Measurements from ENCODE around the gene ELAVL4.
"Not testable (repeated sequence)": the region's sequence is repeated elsewhere in the genome, so short reads cannot be mapped to it uniquely, and the experiment has no call there.

Gene ELAVL4

GRCh38 chr1:50148142-50148923 lies 39.6 kb downstream of the ELAVL4 start:
- Histone ChIP-seq H3K36me3 (ENCODE audit: control insufficient read depth in 2 of 2, insufficient read depth in 2 of 2, low read length in 2 of 2) (no peaks in the 10 kb centered on the region), H3K9ac (ENCODE audit: low read depth in 1 of 2, low read length in 2 of 2) (no peak overlapping the region), H3K4me3 (ENCODE audit: low read length in 2 of 2) (no peak overlapping the region), H3K27ac (ENCODE audit: low read depth in 2 of 2, low read length in 2 of 2) (no peak overlapping the region), H3K27me3 (ENCODE audit: control insufficient read depth in 2 of 2, insufficient read depth in 2 of 2, low read length in 2 of 2) (peaks cover 0 to 1% of the 10 kb centered on the region in 2 donors), H3K9me3 (ENCODE audit: control insufficient read depth in 2 of 2, low read length in 2 of 2) (no peaks in the 10 kb centered on the region), H3K4me1 (ENCODE audit: control insufficient read depth in 2 of 2, insufficient read depth in 2 of 2, low read length in 2 of 2) (no peaks in the 10 kb centered on the region)

DNA sequence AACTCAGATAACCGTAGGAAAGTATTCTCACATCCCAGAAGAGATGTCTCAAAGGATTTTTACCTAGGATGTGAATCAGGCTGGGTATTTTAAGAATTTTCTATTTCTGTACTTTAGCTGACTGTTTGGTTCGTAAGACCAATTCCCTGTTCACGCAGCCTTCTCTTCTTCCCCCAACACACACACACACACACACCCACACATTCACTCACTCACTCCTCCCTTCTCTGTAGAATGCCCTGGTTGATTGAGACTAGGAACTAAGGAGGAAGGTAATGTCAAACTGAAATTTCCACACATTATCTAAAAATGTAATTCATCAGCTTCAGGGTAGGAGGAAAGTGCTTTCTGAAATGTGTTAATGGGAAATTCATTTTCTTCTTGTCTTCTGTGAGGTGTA lies 43.5 kb downstream of the ELAVL4 start:
- H3K9me3 ChIP-seq (ENCODE audit: control insufficient read depth in 2 of 2, low read length in 2 of 2): no peaks in the 10 kb centered on the region
- H3K9ac ChIP-seq (ENCODE audit: low read depth in 1 of 2, low read length in 2 of 2): no peak overlapping the region
- no peak overlapping the region for H3K4me3 ChIP-seq (ENCODE audit: low read length in 2 of 2)
- H3K36me3 ChIP-seq (ENCODE audit: control insufficient read depth in 2 of 2, insufficient read depth in 2 of 2, low read length in 2 of 2): no peaks in the 10 kb centered on the region
- H3K27me3 ChIP-seq (ENCODE audit: control insufficient read depth in 2 of 2, insufficient read depth in 2 of 2, low read length in 2 of 2): peaks cover 0 to 1% of the 10 kb centered on the region in 2 donors
- H3K27ac ChIP-seq (ENCODE audit: low read depth in 2 of 2, low read length in 2 of 2): no peak overlapping the region
- no peaks in the 10 kb centered on the region for H3K4me1 ChIP-seq (ENCODE audit: control insufficient read depth in 2 of 2, insufficient read depth in 2 of 2, low read length in 2 of 2)

- Histone ChIP-seq H3K9ac (ENCODE audit: low read depth in 1 of 2, low read length in 2 of 2) (no peak overlapping the region), H3K4me3 (ENCODE audit: low read length in 2 of 2) (no peak overlapping the region)
Measured at GRCh38 chr1:50155541-50155940, 46.8 kb downstream of the ELAVL4 start.

DNA sequence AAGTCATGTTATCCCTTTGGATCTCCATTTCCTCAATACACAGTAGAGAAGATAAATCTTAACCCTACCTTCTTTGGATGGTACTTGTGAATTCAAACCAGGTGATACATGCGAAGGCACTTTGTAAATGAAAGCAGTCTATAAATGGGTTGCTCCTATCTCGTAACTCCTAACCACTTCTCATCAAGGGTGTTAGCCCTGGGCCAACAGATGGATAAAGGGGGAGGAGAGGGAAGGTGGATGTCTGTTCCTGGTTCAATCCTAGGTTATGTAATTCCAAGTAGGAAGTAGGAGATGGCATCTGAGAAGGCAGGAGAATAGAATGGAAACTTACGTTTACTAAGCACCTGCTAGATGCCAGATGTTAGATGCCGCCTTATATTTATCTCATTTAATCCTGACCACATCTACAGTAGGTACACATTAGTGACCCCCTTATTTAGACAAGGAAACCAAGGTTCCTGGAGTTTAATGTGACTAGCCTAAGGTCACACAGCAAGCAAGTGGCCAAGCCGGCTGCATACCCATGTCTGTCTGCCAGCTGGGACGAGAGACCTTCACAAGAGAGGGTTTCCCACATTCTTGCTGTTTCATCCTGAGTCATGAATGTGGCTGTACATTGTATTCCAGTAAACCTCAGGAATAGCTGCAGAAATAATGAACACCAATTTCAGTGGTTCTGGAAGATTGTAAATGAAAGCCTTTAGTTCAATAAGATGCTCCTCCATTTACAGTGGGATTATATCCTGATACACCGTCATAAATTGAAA lies 47.7 kb downstream of the ELAVL4 start:
- peaks cover 0 to 1% of the 10 kb centered on the region in 2 donors for H3K27me3 ChIP-seq (ENCODE audit: control insufficient read depth in 2 of 2, insufficient read depth in 2 of 2, low read length in 2 of 2)
- no peak overlapping the region for H3K9ac ChIP-seq (ENCODE audit: low read depth in 1 of 2, low read length in 2 of 2)
- no peak overlapping the region for H3K27ac ChIP-seq (ENCODE audit: low read depth in 2 of 2, low read length in 2 of 2)
- H3K4me3 ChIP-seq (ENCODE audit: low read length in 2 of 2): no peak overlapping the region
- H3K4me1 ChIP-seq (ENCODE audit: control insufficient read depth in 2 of 2, insufficient read depth in 2 of 2, low read length in 2 of 2): no peaks in the 10 kb centered on the region
- no peaks in the 10 kb centered on the region for H3K9me3 ChIP-seq (ENCODE audit: control insufficient read depth in 2 of 2, low read length in 2 of 2)
- H3K36me3 ChIP-seq (ENCODE audit: control insufficient read depth in 2 of 2, insufficient read depth in 2 of 2, low read length in 2 of 2): no peaks in the 10 kb centered on the region

More at GRCh38 chr1:50155541-50155940, 46.8 kb downstream of the ELAVL4 start:
- Histone ChIP-seq H3K9me3 (ENCODE audit: control insufficient read depth in 2 of 2, low read length in 2 of 2) (no peaks in the 10 kb centered on the region), H3K4me1 (ENCODE audit: control insufficient read depth in 2 of 2, insufficient read depth in 2 of 2, low read length in 2 of 2) (no peaks in the 10 kb centered on the region), H3K27ac (ENCODE audit: low read depth in 2 of 2, low read length in 2 of 2) (no peak overlapping the region), H3K36me3 (ENCODE audit: control insufficient read depth in 2 of 2, insufficient read depth in 2 of 2, low read length in 2 of 2) (no peaks in the 10 kb centered on the region), H3K27me3 (ENCODE audit: control insufficient read depth in 2 of 2, insufficient read depth in 2 of 2, low read length in 2 of 2) (peaks cover 0 to 1% of the 10 kb centered on the region in 2 donors)

DNA sequence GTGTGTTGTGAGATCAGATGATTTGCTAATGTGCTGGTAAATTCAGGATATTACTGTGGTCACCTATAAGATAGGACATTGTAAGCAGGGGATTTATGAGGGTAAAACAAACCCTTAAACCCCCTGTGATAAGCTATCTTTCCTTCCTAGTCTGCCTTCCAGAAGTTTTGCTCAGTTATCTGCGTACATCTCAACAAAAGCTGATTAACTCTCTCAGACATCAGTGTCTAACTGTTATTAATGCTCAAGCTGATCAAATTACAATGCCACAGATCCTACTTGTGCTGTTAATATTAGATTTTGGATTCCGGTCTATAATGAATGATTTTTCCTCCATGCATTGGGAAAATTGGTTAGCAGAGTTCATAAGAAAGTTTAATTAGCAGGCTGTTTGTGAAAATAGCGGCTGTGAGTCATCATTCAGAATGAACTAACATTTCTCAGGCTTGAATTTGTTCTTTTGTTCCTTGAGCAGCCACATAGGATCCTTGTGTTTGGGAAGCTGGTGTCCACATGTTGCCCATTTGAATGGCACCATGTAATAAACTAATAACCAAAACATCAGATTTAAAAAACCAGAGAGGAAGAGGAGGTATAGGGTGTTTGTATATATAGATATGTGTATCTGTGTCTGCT lies 48.7 kb downstream of the ELAVL4 start:
- Histone ChIP-seq H3K4me3 (ENCODE audit: low read length in 2 of 2) (no peak overlapping the region), H3K9ac (ENCODE audit: low read depth in 1 of 2, low read length in 2 of 2) (no peak overlapping the region), H3K36me3 (ENCODE audit: control insufficient read depth in 2 of 2, insufficient read depth in 2 of 2, low read length in 2 of 2) (no peaks in the 10 kb centered on the region), H3K27me3 (ENCODE audit: control insufficient read depth in 2 of 2, insufficient read depth in 2 of 2, low read length in 2 of 2) (peaks cover 0 to under 1% of the 10 kb centered on the region in 2 donors), H3K4me1 (ENCODE audit: control insufficient read depth in 2 of 2, insufficient read depth in 2 of 2, low read length in 2 of 2) (no peaks in the 10 kb centered on the region), H3K27ac (ENCODE audit: low read depth in 2 of 2, low read length in 2 of 2) (no peak overlapping the region), H3K9me3 (ENCODE audit: control insufficient read depth in 2 of 2, low read length in 2 of 2) (no peaks in the 10 kb centered on the region)

DNA sequence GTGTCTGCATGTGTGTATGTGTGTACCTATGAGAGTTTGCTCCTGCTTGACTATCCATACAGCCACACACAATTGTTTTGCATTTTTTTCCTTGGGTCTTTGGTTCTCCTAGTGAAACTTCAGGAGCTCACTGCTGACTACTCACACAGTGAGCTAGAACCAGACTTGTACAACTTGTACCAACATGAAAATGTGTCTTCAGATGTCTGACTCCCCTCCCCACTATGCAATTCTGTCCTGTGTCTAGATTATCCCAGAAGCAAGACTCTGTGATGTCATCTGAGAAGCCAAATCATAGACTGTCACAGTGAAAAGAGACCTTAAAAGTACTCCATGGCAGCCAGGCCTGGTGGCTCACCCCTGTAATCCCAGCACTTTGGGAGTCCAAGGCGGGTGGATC lies 49.7 kb downstream of the ELAVL4 start:
- H3K4me3 ChIP-seq (ENCODE audit: low read length in 2 of 2): no peak overlapping the region
- H3K4me1 ChIP-seq (ENCODE audit: control insufficient read depth in 2 of 2, insufficient read depth in 2 of 2, low read length in 2 of 2): no peaks in the 10 kb centered on the region
- H3K27me3 ChIP-seq (ENCODE audit: control insufficient read depth in 2 of 2, insufficient read depth in 2 of 2, low read length in 2 of 2): no peaks in the 10 kb centered on the region
- H3K27ac ChIP-seq (ENCODE audit: low read depth in 2 of 2, low read length in 2 of 2): no peak overlapping the region
- no peaks in the 10 kb centered on the region for H3K36me3 ChIP-seq (ENCODE audit: control insufficient read depth in 2 of 2, insufficient read depth in 2 of 2, low read length in 2 of 2)
- H3K9me3 ChIP-seq (ENCODE audit: control insufficient read depth in 2 of 2, low read length in 2 of 2): no peaks in the 10 kb centered on the region
- no peak overlapping the region for H3K9ac ChIP-seq (ENCODE audit: low read depth in 1 of 2, low read length in 2 of 2)

GRCh38 chr1:50163680-50164079 lies 55.0 kb downstream of the ELAVL4 start:
- Histone ChIP-seq H3K27me3 (ENCODE audit: control insufficient read depth in 2 of 2, insufficient read depth in 2 of 2, low read length in 2 of 2) (no peaks in the 10 kb centered on the region), H3K9ac (ENCODE audit: low read depth in 1 of 2, low read length in 2 of 2) (no peak overlapping the region), H3K36me3 (ENCODE audit: control insufficient read depth in 2 of 2, insufficient read depth in 2 of 2, low read length in 2 of 2) (no peaks in the 10 kb centered on the region), H3K4me1 (ENCODE audit: control insufficient read depth in 2 of 2, insufficient read depth in 2 of 2, low read length in 2 of 2) (no peaks in the 10 kb centered on the region), H3K4me3 (ENCODE audit: low read length in 2 of 2) (no peak overlapping the region), H3K9me3 (ENCODE audit: control insufficient read depth in 2 of 2, low read length in 2 of 2) (no peaks in the 10 kb centered on the region), H3K27ac (ENCODE audit: low read depth in 2 of 2, low read length in 2 of 2) (no peak overlapping the region)

DNA sequence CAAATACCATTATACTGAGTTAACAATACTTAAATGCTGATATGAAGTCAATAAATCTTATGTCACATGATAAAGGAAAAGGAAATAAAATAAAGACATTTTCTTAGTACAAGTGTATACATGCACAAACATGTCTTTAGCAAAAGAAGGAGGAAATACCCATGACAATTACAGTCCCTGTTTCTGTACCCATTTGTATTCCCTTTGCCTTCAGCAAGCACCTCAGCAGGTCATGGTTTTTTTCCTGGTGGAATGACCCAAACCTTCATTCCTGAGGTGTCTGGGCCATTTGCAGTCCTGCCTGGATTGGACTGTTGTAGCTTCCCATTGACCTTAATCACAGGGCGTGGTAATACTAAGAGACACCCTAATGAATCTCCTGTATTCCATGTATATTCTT lies 57.6 kb downstream of the ELAVL4 start:
- not testable (repeated sequence) for H3K36me3 ChIP-seq (ENCODE audit: control insufficient read depth in 2 of 2, insufficient read depth in 2 of 2, low read length in 2 of 2); H3K4me1 ChIP-seq (ENCODE audit: control insufficient read depth in 2 of 2, insufficient read depth in 2 of 2, low read length in 2 of 2); H3K27me3 ChIP-seq (ENCODE audit: control insufficient read depth in 2 of 2, insufficient read depth in 2 of 2, low read length in 2 of 2); H3K27ac ChIP-seq (ENCODE audit: low read depth in 2 of 2, low read length in 2 of 2); H3K4me3 ChIP-seq (ENCODE audit: low read length in 2 of 2); H3K9me3 ChIP-seq (ENCODE audit: control insufficient read depth in 2 of 2, low read length in 2 of 2); H3K9ac ChIP-seq (ENCODE audit: low read depth in 1 of 2, low read length in 2 of 2)

DNA sequence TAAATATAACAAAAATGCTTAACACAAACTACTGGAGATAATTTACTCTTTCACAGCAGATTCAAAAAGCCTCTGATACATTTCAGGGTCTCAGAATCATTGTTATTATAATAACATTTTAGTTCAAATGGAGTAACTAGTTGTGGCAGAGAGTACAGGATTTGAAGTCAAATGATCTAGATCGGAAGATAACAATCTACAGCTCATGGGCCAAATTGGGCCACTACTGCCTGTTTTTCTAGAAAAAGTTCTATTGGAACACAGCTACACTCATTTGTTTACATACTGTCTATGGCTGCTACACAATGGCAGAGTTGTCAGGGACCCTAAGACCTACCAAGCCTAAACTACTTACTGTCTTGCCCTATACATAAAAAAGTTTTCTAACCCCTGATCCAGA lies 63.6 kb downstream of the ELAVL4 start:
- Histone ChIP-seq H3K4me1 (ENCODE audit: control insufficient read depth in 2 of 2, insufficient read depth in 2 of 2, low read length in 2 of 2) (no peaks in the 10 kb centered on the region), H3K27ac (ENCODE audit: low read depth in 2 of 2, low read length in 2 of 2) (no peak overlapping the region), H3K36me3 (ENCODE audit: control insufficient read depth in 2 of 2, insufficient read depth in 2 of 2, low read length in 2 of 2) (no peaks in the 10 kb centered on the region), H3K4me3 (ENCODE audit: low read length in 2 of 2) (no peak overlapping the region), H3K9me3 (ENCODE audit: control insufficient read depth in 2 of 2, low read length in 2 of 2) (no peaks in the 10 kb centered on the region), H3K9ac (ENCODE audit: low read depth in 1 of 2, low read length in 2 of 2) (no peak overlapping the region), H3K27me3 (ENCODE audit: control insufficient read depth in 2 of 2, insufficient read depth in 2 of 2, low read length in 2 of 2) (no peaks in the 10 kb centered on the region)

GRCh38 chr1:50174101-50174500 lies 65.4 kb downstream of the ELAVL4 start:
- no peaks in the 10 kb centered on the region for H3K9me3 ChIP-seq (ENCODE audit: control insufficient read depth in 2 of 2, low read length in 2 of 2)
- no peak overlapping the region for H3K9ac ChIP-seq (ENCODE audit: low read depth in 1 of 2, low read length in 2 of 2)
- H3K36me3 ChIP-seq (ENCODE audit: control insufficient read depth in 2 of 2, insufficient read depth in 2 of 2, low read length in 2 of 2): no peaks in the 10 kb centered on the region
- H3K27me3 ChIP-seq (ENCODE audit: control insufficient read depth in 2 of 2, insufficient read depth in 2 of 2, low read length in 2 of 2): no peaks in the 10 kb centered on the region
- no peak overlapping the region for H3K27ac ChIP-seq (ENCODE audit: low read depth in 2 of 2, low read length in 2 of 2)
- H3K4me3 ChIP-seq (ENCODE audit: low read length in 2 of 2): no peak overlapping the region
- no peaks in the 10 kb centered on the region for H3K4me1 ChIP-seq (ENCODE audit: control insufficient read depth in 2 of 2, insufficient read depth in 2 of 2, low read length in 2 of 2)

All from mucosa of rectum (tissue), 2 donors.